K562 (cell line): ENCODE data around the gene SPINT1. TPM values are rescaled to one million over a fixed set of nuclear protein-coding genes. Genes with fewer than 3 reads are reported as not detected.
A peak's percentile ranks its signal among the peaks of the same experiment; 100 is the strongest.

ENCODE experiments used
- ATAC-seq: fragments of 200-7000 bp; cut with Tn5 transposase; 3 replicates; pipeline ENCODE4 v1.9.1; 2020; ENCODE audit warnings: moderate library complexity
- BruUV-seq: library from RNA; stranded (reverse); fragments of 400-500 nt; replicated peaks from 2 replicates; lab custom pipeline; 2021; lab: Mats Ljungman, UMichigan
- CTCF ChIA-PET: fragments of 300-600 bp; formaldehyde crosslinking; extraction: SDS; loops from one replicate; lab custom pipeline; 2021; ENCODE audit warnings: low intra/inter-chr PET ratio; lab: Yijun Ruan, JAX
- POLR2A ChIA-PET: fragments of 300-600, 350-650 bp; sonication (Branson Sonifier 250); formaldehyde crosslinking; extraction: SDS; loops from one replicate; lab custom pipeline; 2021; ENCODE audit warnings: antibody characterized with exemption, inconsistent platforms; lab: Yijun Ruan, JAX
- DNase-seq, 4 experiments: peaks; one replicate each; pipeline versions ENCODE4 v3.0.0 to v3.0.0-alpha.2; 2011 to 2018; ENCODE audit warnings: low spot score in 3 of 4, mixed read lengths in 3 of 4; ENCODE audit errors: extremely low read depth in 1 of 4
- FAIRE-seq: peaks from 2 replicates; lab custom pipeline; 2011; peaks lifted over from hg19 to GRCh38; lab: Jason Lieb, UNC
- H2AFZ ChIP-seq: 2 replicates; pipeline ENCODE4 v1.6.0; 2011; ENCODE audit warnings: low read depth, low read length, control low read depth, inconsistent platforms
- H3K27ac ChIP-seq: fragments of 200-600 bp; 3 replicates; pipeline ENCODE4 v1.8.0; 2011; ENCODE audit warnings: low read depth, mild to moderate bottlenecking, control low read depth, inconsistent platforms, low read length, moderate library complexity, mixed read lengths; ENCODE audit errors: extremely low read depth
- H3K27me3 ChIP-seq, 2 experiments: fragments of 300-600 bp in 1 of 2; 2 replicates in 1 of 2; 3 replicates in 1 of 2; pipeline versions ENCODE4 v1.6.0 to v1.8.0; 2011; ENCODE audit warnings: inconsistent platforms in 2 of 2, low read length in 2 of 2, mild to moderate bottlenecking in 1 of 2, mixed read lengths in 1 of 2, moderate library complexity in 1 of 2; ENCODE audit not compliant: control insufficient read depth in 2 of 2, insufficient read depth in 2 of 2
- H3K36me3 ChIP-seq: fragments of 300-600 bp; 3 replicates; pipeline ENCODE4 v1.8.0; 2011; ENCODE audit warnings: mild to moderate bottlenecking, low read length, inconsistent platforms; ENCODE audit not compliant: control insufficient read depth, insufficient read depth
- H3K4me1 ChIP-seq, 2 experiments: fragments of 200-600 bp in 1 of 2; replicated peaks in 1 of 2; 2 replicates in 1 of 2; 3 replicates in 1 of 2; pipeline versions ENCODE4 v1.5.1 to v1.8.0; 2011; ENCODE audit warnings: inconsistent platforms in 2 of 2, low read length in 2 of 2, mild to moderate bottlenecking in 1 of 2, mixed read lengths in 1 of 2, moderate library complexity in 1 of 2; ENCODE audit not compliant: control insufficient read depth in 2 of 2, insufficient read depth in 2 of 2
- H3K4me2 ChIP-seq: 2 replicates; pipeline ENCODE4 v1.6.1; 2011; ENCODE audit warnings: low read length, control low read depth, inconsistent platforms, mixed read lengths; ENCODE audit not compliant: insufficient read depth
- H3K4me3 ChIP-seq: fragments of 200-600 bp; sonication (generic), shearing (Covaris generic); 2 replicates; pipeline ENCODE4 v1.5.1; 2016; ENCODE audit warnings: control low read depth, inconsistent platforms
- H3K79me2 ChIP-seq: fragments of 200-600 bp; 3 replicates; pipeline ENCODE4 v1.8.0; 2011; ENCODE audit warnings: low read length, inconsistent platforms; ENCODE audit not compliant: control insufficient read depth, insufficient read depth
- H3K9ac ChIP-seq, 2 experiments: 2 replicates each; pipeline versions ENCODE4 v1.6.0 to v1.6.1; 2011; ENCODE audit warnings: low read depth in 2 of 2, low read length in 2 of 2, control low read depth in 1 of 2, inconsistent platforms in 1 of 2, mild to moderate bottlenecking in 1 of 2, mixed read lengths in 1 of 2; ENCODE audit not compliant: insufficient read depth in 1 of 2
- H3K9me1 ChIP-seq: one replicate; pipeline ENCODE4 v1.6.0; 2011; ENCODE audit warnings: inconsistent platforms, mild to moderate bottlenecking, low read length, moderate library complexity; ENCODE audit not compliant: control insufficient read depth, insufficient read depth
- H3K9me3 ChIP-seq: replicated peaks from 2 replicates; pipeline ENCODE4 v1.5.1; 2011; ENCODE audit warnings: low read depth, low read length, inconsistent platforms; ENCODE audit not compliant: control insufficient read depth, insufficient read depth
- H4K20me1 ChIP-seq: replicated peaks from 2 replicates; pipeline ENCODE4 v1.6.1; 2011; ENCODE audit warnings: low read length, inconsistent platforms, mixed read lengths; ENCODE audit not compliant: control insufficient read depth, insufficient read depth
- ARHGAP35 ChIP-seq: fragments of 450-650 bp; IDR thresholded peaks from 2 replicates; pipeline ENCODE4 v1.6.1; 2018; ENCODE audit not compliant: partially characterized antibody
- CCAR2 ChIP-seq: fragments of 200-400 bp; formaldehyde crosslinking; IDR thresholded peaks from 2 replicates; pipeline ENCODE4 v1.6.1; 2017; ENCODE audit warnings: mild to moderate bottlenecking, low read depth, low read length
- COPS2 ChIP-seq: fragments of 450-650 bp; conservative IDR thresholded peaks from 2 replicates; pipeline ENCODE4 v1.6.1; 2016; ENCODE audit warnings: mild to moderate bottlenecking, moderate library complexity
- CREM ChIP-seq: IDR thresholded peaks from 2 replicates; pipeline ENCODE4 v1.6.1; 2014; ENCODE audit warnings: antibody characterized with exemption, low read depth
- EZH2 ChIP-seq: IDR thresholded peaks from 2 replicates; pipeline ENCODE4 v1.6.1; 2012; ENCODE audit warnings: low read depth, mild to moderate bottlenecking, inconsistent platforms, low read length, borderline replicate concordance
- FOXP1 ChIP-seq: sonication (generic); formaldehyde crosslinking; IDR thresholded peaks from 2 replicates; pipeline ENCODE4 v1.8.0; 2022; ENCODE audit warnings: mild to moderate bottlenecking, missing genetic modification reagents
- HCFC1 ChIP-seq: IDR thresholded peaks from 2 replicates; pipeline ENCODE4 v1.6.1; 2012; ENCODE audit warnings: low read depth, low read length, improper control_type of control experiment
- TAF7 ChIP-seq: fragments of 450-650 bp; IDR thresholded peaks from 2 replicates; pipeline ENCODE4 v1.6.1; 2016; ENCODE audit warnings: missing genetic modification characterization, missing compliant biosample characterization
- ZNF282 ChIP-seq: sonication (generic); formaldehyde crosslinking; IDR thresholded peaks from 2 replicates; pipeline ENCODE4 v1.8.1; 2023; ENCODE audit warnings: missing genetic modification reagents
- WGBS: fragments of 100-300 bp; shearing (Covaris generic); methylation state at CpG from one replicate; pipeline ENCODE4 v1.1.6; 2016; ENCODE audit warnings: low coverage, mixed read lengths; ENCODE audit not compliant: insufficient coverage; ENCODE audit errors: missing lambda C conversion rate; 5-methylcytosine and 5-hydroxymethylcytosine counted together
- in situ Hi-C: fragments of 300-500 bp; cut with MboI; formaldehyde crosslinking; loops from 4 replicates; pipeline ENCODE4 v1.15.0; 2018; ENCODE audit warnings: inconsistent platforms, mixed read lengths
- intact Hi-C: fragments of 100-400 bp; cut with micrococcal nuclease; formaldehyde crosslinking; loops from 2 replicates; pipeline ENCODE4 v1.14.2; 2022
- polyA plus RNA-seq, 8 experiments: library from polyadenylated mRNA; depleted of rRNA in 4 of 8; stranded (reverse) in 5 of 8; unstranded in 3 of 8; fragments of >200 nt; fragmentation: Nextera tagmentation in 2 of 8; fragmentation: Illumina TruSeq in 1 of 8; extraction: Ambion mirVana in 2 of 8; extraction: Trizol in 1 of 8; gene quantifications; 2 replicates each; pipeline versions ENCODE4 v1.2.1 to v1.2.3, GENCODE V29; 2011 to 2014; ENCODE audit warnings: inconsistent platforms in 1 of 8, missing spikeins in 1 of 8
- total RNA-seq, 7 experiments: library from RNA; depleted of rRNA in 6 of 7; stranded (reverse); fragments of >200 nt in 6 of 7; fragmentation: Illumina TruSeq in 2 of 7; extraction: Trizol in 2 of 7; gene quantifications; 2 replicates each; pipeline versions ENCODE4 v1.2.1 to v1.2.3, GENCODE V29; 2011 to 2021; ENCODE audit warnings: low replicate concordance in 1 of 7
- TF ChIP-seq, protein P1 (sequence below): sonication (generic); formaldehyde crosslinking; IDR thresholded peaks from 2 replicates; pipeline ENCODE4 v1.8.1; 2023; ENCODE audit warnings: missing genetic modification reagents, mild to moderate bottlenecking, borderline replicate concordance
- TF ChIP-seq, protein P2 (sequence below): sonication (generic); formaldehyde crosslinking; IDR thresholded peaks from 2 replicates; pipeline ENCODE4 v1.8.0; 2022; ENCODE audit warnings: mild to moderate bottlenecking, missing genetic modification reagents

SPINT1 gene
- total and polyA plus RNA-seq, 9 of the 15 experiments (the other 6 are each of a cell fraction or from before 2014, with no cell fraction given) = 0.78 to 4.5 (median 1.5) TPM

DNA sequence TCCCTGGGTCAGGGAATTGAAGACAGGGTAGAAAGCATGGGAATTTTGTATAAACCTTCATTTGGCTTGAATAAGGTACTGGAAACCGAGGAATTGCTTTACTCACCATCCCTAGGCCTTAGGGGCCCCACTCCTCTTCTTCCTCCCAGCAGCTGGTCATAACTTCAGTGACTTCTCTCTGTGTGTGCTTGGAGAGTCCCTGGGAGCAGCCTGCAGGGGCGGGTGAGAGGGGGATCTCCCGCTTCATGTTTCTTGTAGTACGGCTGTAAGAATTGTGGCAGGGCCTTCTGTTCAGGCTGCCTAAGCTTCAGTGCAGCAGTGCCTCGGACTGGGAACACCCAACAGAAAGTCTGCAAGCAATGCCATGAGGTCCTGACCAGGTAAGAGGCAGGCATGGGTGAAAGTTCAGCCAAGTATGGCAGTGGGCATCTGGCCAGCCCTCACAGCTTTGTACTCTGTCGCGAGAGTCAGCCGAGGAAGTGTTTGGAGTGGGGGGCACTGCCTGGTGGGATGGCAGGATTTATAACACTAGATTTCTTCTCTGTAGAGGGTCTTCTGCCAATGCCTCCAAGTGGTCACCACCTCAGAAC, 34.9 kb upstream of the SPINT1 start (continued):
- TF ChIP-seq, protein P1, sequence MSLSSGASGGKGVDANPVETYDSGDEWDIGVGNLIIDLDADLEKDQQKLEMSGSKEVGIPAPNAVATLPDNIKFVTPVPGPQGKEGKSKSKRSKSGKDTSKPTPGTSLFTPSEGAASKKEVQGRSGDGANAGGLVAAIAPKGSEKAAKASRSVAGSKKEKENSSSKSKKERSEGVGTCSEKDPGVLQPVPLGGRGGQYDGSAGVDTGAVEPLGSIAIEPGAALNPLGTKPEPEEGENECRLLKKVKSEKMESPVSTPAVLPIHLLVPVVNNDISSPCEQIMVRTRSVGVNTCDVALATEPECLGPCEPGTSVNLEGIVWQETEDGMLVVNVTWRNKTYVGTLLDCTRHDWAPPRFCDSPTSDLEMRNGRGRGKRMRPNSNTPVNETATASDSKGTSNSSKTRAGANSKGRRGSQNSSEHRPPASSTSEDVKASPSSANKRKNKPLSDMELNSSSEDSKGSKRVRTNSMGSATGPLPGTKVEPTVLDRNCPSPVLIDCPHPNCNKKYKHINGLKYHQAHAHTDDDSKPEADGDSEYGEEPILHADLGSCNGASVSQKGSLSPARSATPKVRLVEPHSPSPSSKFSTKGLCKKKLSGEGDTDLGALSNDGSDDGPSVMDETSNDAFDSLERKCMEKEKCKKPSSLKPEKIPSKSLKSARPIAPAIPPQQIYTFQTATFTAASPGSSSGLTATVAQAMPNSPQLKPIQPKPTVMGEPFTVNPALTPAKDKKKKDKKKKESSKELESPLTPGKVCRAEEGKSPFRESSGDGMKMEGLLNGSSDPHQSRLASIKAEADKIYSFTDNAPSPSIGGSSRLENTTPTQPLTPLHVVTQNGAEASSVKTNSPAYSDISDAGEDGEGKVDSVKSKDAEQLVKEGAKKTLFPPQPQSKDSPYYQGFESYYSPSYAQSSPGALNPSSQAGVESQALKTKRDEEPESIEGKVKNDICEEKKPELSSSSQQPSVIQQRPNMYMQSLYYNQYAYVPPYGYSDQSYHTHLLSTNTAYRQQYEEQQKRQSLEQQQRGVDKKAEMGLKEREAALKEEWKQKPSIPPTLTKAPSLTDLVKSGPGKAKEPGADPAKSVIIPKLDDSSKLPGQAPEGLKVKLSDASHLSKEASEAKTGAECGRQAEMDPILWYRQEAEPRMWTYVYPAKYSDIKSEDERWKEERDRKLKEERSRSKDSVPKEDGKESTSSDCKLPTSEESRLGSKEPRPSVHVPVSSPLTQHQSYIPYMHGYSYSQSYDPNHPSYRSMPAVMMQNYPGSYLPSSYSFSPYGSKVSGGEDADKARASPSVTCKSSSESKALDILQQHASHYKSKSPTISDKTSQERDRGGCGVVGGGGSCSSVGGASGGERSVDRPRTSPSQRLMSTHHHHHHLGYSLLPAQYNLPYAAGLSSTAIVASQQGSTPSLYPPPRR (CRISPR knock-in tag) = no peak
- TF ChIP-seq FOXP1 = no peak
- TF ChIP-seq, all 486 proteins: peak for 0

DNA sequence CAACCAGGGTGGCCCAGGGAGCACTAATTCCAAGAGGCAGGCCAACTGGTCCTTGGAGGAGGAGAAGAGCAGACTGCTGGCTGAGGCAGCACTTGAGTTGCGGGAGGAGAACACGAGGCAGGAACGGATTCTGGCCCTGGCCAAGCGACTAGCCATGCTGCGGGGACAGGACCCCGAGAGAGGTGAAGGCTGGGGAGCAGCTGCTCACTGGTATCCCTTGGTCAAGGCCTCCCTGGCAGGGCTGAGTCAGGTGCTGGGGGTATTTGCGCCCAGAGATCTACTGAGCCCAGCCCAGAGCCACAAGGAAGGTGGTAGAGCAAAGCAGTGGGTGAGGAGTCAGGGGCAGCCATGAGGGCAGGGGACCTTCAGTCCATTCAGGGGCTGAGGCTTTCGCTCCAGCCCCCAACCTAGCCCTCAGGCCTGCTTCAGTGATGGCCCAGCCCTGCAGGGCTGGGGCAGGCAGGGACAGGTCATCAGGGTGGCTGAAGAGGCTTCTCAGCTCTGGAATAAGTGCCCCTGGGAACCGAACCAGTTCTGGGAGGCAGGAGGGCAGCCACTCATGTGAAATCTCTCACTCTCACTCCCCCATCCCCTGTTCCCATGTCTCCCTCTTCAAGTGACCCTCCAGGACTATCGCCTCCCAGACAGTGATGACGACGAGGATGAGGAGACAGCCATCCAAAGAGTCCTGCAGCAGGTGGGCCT, 31.0 kb upstream of the SPINT1 start:
- Histone ChIP-seq H3K4me1 (peaks cover 8 to 22% of the 10 kb centered on the region in 2 experiments), H3K9me1 (no peaks in the 10 kb centered on the region), H3K36me3 (peaks cover 26% of the 10 kb centered on the region), H2AFZ (no peak overlapping the region), H3K9ac (peak overlapping the region in 1 of 2 experiments; percentile 31; a peak in 2 of 4 replicates), H3K27ac (no peak overlapping the region), H3K79me2 (peaks cover under 1% of the 10 kb centered on the region; the same call in 1 of the 3 replicates), H3K9me3 (no peaks in the 10 kb centered on the region), H3K4me2 (no peak overlapping the region), H3K27me3 (no peaks in the 10 kb centered on the region), H4K20me1 (no peaks in the 10 kb centered on the region), H3K4me3 (no peak overlapping the region)
- 80% methylated on average over 12 of the region's 12 CpGs for WGBS
- DNase-seq (no peak), FAIRE-seq (no peak), ATAC-seq (no peak)
- BruUV-seq = no TSS peak
- intact Hi-C loops = no loop called here
- CTCF ChIA-PET = no interaction called here
- POLR2A ChIA-PET = interaction anchor here (0.5 kb wide), 1 partner anchor 24 kb away, joined by 3 read pairs; no protein-coding TSS in a partner anchor
- in situ Hi-C loops = no loop called here
- TF ChIP-seq, protein P2, sequence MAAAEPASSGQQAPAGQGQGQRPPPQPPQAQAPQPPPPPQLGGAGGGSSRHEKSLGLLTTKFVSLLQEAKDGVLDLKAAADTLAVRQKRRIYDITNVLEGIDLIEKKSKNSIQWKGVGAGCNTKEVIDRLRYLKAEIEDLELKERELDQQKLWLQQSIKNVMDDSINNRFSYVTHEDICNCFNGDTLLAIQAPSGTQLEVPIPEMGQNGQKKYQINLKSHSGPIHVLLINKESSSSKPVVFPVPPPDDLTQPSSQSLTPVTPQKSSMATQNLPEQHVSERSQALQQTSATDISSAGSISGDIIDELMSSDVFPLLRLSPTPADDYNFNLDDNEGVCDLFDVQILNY (CRISPR knock-in tag) = no peak
- no peak for TF ChIP-seq ARHGAP35
- no peak for TF ChIP-seq CCAR2
- no peak for TF ChIP-seq ZNF282
- no peak for TF ChIP-seq COPS2
- TF ChIP-seq TAF7 (tag) = no peak
- no peak for TF ChIP-seq EZH2
- no peak for TF ChIP-seq CREM
- no peak for TF ChIP-seq HCFC1
